B cell (primary cell): ENCODE results near the gene BMF. TPM values are rescaled to one million over a fixed set of nuclear protein-coding genes. Genes with fewer than 3 reads are reported as not detected.
A peak's percentile ranks its signal among the peaks of the same experiment; 100 is the strongest.

ENCODE experiments used
- ATAC-seq: fragments of 200-7000 bp; cut with Tn5 transposase; one replicate; pipeline ENCODE4 v1.10.0; 2021; ENCODE audit warnings: low read depth, mild to moderate bottlenecking, moderate number of reproducible peaks, moderate library complexity
- CTCF ChIA-PET: fragments of 350-600 bp; sonication (Branson Sonifier 250); formaldehyde crosslinking; loops from one replicate; lab custom pipeline; 2021; ENCODE audit warnings: antibody characterized with exemption, inconsistent platforms; lab: Charles Lee
- POLR2A ChIA-PET: fragments of 350-600 bp; sonication (Branson Sonifier 250); formaldehyde crosslinking; loops from one replicate; lab custom pipeline; 2021; ENCODE audit warnings: antibody characterized with exemption; lab: Charles Lee
- DNase-seq: peaks from one replicate; pipeline ENCODE4 v3.0.0; 2013
- H2AFZ ChIP-seq: 2 replicates; pipeline ENCODE4 v1.6.1; 2012; ENCODE audit warnings: mild to moderate bottlenecking, low read depth, low read length; ENCODE audit not compliant: insufficient read depth, poor library complexity, severe bottlenecking
- H3K27ac ChIP-seq, 2 donors: 1 replicate in 1 of 2; 2 replicates in 1 of 2; pipeline ENCODE4 v1.5.1; 2012 to 2013; ENCODE audit warnings: low read length in 2 of 2, mild to moderate bottlenecking in 2 of 2, moderate library complexity in 1 of 2
- H3K27me3 ChIP-seq, 4 experiments: fragments of 200-600 bp in 1 of 4; sonication (generic) in 1 of 4; replicated peaks in 1 of 4; 1 replicate in 2 of 4; 2 replicates in 2 of 4; pipeline versions ENCODE4 v1.6.1 to v1.7.0; 2013 to 2016; ENCODE audit warnings: low read length in 3 of 4, mild to moderate bottlenecking in 2 of 4, mixed read lengths in 1 of 4, moderate library complexity in 1 of 4; ENCODE audit not compliant: insufficient read depth in 4 of 4, control insufficient read depth in 3 of 4; ENCODE audit errors: control extremely low read depth in 1 of 4
- H3K36me3 ChIP-seq, 2 experiments: replicated peaks in 1 of 2; 1 replicate in 1 of 2; 2 replicates in 1 of 2; pipeline versions ENCODE4 v1.6.1 to v1.7.1; 2013; ENCODE audit warnings: low read length in 1 of 2; ENCODE audit not compliant: insufficient read depth in 2 of 2, control insufficient read depth in 1 of 2; ENCODE audit errors: control extremely low read depth in 1 of 2, extremely low read depth in 1 of 2
- H3K4me1 ChIP-seq, 2 donors: fragments of 200-600 bp in 1 of 2; sonication (generic) in 1 of 2; 1 replicate in 1 of 2; 2 replicates in 1 of 2; pipeline versions ENCODE4 v1.5.1 to v1.6.1; 2013 to 2017; ENCODE audit warnings: low read length in 2 of 2; ENCODE audit not compliant: control insufficient read depth in 2 of 2, insufficient read depth in 2 of 2
- H3K4me2 ChIP-seq: replicated peaks from 2 replicates; pipeline ENCODE3; 2012; ENCODE audit warnings: mild to moderate bottlenecking, low read depth, low read length; ENCODE audit not compliant: poor library complexity, severe bottlenecking
- H3K4me3 ChIP-seq, 5 experiments: fragments of 200-600 bp in 1 of 5; sonication (generic) in 1 of 5; 1 replicate in 3 of 5; 2 replicates in 2 of 5; pipeline versions ENCODE4 v1.5.1 to v1.7.0; 2011 to 2016; ENCODE audit warnings: low read length in 4 of 5, mild to moderate bottlenecking in 4 of 5, low read depth in 2 of 5, control low read depth in 1 of 5, moderate library complexity in 1 of 5; ENCODE audit not compliant: insufficient read depth in 1 of 5; ENCODE audit errors: control extremely low read depth in 1 of 5, extremely low read depth in 1 of 5
- H3K79me2 ChIP-seq: fragments of 200-600 bp; sonication (generic); one replicate; pipeline ENCODE4 v1.6.0; 2016; ENCODE audit warnings: low read length; ENCODE audit not compliant: control insufficient read depth, insufficient read depth
- H3K9ac ChIP-seq: fragments of 200-600 bp; sonication (generic); 2 replicates; pipeline ENCODE4 v1.6.1; 2017; ENCODE audit warnings: mild to moderate bottlenecking, low read length, moderate library complexity
- H3K9me3 ChIP-seq, 3 donors: one replicate each; pipeline versions ENCODE4 v1.6.1 to v1.7.1; 2013; ENCODE audit warnings: low read length in 2 of 3; ENCODE audit not compliant: control insufficient read depth in 2 of 3, insufficient read depth in 1 of 3; ENCODE audit errors: control extremely low read depth in 1 of 3
- H4K20me1 ChIP-seq: 2 replicates; pipeline ENCODE4 v1.6.0; 2012; ENCODE audit warnings: mild to moderate bottlenecking, low read length; ENCODE audit not compliant: insufficient read depth, control insufficient read depth, poor library complexity, severe bottlenecking
- H3K27ac Mint-ChIP-seq: one replicate; pipeline ENCODE4 v1.8.0; 2021; ENCODE audit warnings: mixed read lengths
- H3K27me3 Mint-ChIP-seq: one replicate; pipeline ENCODE4 v1.8.0; 2021; ENCODE audit warnings: mixed read lengths
- H3K4me1 Mint-ChIP-seq: one replicate; pipeline ENCODE4 v1.8.0; 2021; ENCODE audit warnings: mixed read lengths
- H3K4me3 Mint-ChIP-seq: one replicate; pipeline ENCODE4 v1.8.0; 2021; ENCODE audit warnings: mixed read lengths
- H3K9me3 Mint-ChIP-seq: one replicate; pipeline ENCODE4 v1.8.0; 2022; ENCODE audit warnings: mixed read lengths; ENCODE audit not compliant: insufficient read depth
- EZH2 ChIP-seq: IDR thresholded peaks from 2 replicates; pipeline ENCODE4 v1.6.1; 2012; ENCODE audit warnings: borderline replicate concordance, low read depth, mild to moderate bottlenecking, moderate library complexity, low read length; ENCODE audit not compliant: insufficient read depth, poor library complexity, severe bottlenecking
- WGBS: methylation state at CpG from one replicate; pipeline ENCODE4 v1.1.5; 2013; ENCODE audit warnings: missing lambda C conversion rate; ENCODE audit not compliant: insufficient coverage; 5-methylcytosine and 5-hydroxymethylcytosine counted together
- intact Hi-C: fragments of 100-400 bp; cut with micrococcal nuclease; formaldehyde crosslinking; loops from one replicate; pipeline ENCODE4 v1.10.0; 2022
- polyA plus RNA-seq: library from polyadenylated mRNA; depleted of rRNA; stranded (reverse); fragments of >200 nt; gene quantifications from 2 replicates; pipeline ENCODE4 v1.2.3, GENCODE V29; 2012
- total RNA-seq, 2 donors: library from RNA; stranded (reverse); fragments of 120-200 nt in 1 of 2; gene quantifications; 1 replicate in 1 of 2; 2 replicates in 1 of 2; pipeline versions ENCODE4 v1.2.3 to v1.2.4, GENCODE V29; 2013 to 2022
- TF ChIP-seq, protein P1 (sequence below): fragments of 200-600 bp; IDR thresholded peaks from one replicate; pipeline ENCODE4 v1.8.0; 2022; ENCODE audit warnings: antibody characterized with exemption, mild to moderate bottlenecking

BMF gene
- total and polyA plus RNA-seq, 2 donors (not counting 1 experiment from before 2014, with no cell fraction given), result 43.2 to 343 TPM

DNA sequence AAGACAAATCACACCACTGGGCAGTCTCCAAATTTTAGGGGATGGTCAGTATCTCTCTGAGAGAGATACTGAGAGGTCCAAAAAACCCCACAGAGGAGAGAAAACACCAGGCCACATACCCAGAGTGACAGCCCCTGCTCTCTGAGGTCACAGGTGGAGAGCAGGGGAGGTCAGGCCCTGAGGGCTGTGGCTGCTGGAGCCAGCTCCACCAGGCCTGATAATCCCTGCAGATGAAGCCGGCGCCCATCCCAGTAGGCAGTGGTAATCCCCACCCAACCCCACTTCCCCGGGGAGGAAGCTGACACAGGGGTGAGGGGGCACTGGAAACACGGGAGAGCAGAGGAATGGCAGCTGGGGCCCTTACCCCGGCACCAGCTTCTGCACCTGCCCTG lies 38.5 kb downstream of the BMF start:
- no peaks in the 10 kb centered on the region for H3K79me2 ChIP-seq
- peak overlapping the region; percentile 69 for H3K4me2 ChIP-seq
- H4K20me1 ChIP-seq, result no peaks in the 10 kb centered on the region
- H3K4me1 Mint-ChIP-seq, result peaks cover 35% of the 10 kb centered on the region
- peak overlapping the region; percentile 16 for H3K4me3 Mint-ChIP-seq
- H3K36me3 ChIP-seq, result no peaks in the 10 kb centered on the region
- peak overlapping the region in 1 of 2 donors; percentile 78 for H3K27ac ChIP-seq
- H3K4me1 ChIP-seq, result peaks cover 28 to 31% of the 10 kb centered on the region in 2 donors
- peak overlapping the region; percentile 85 for H3K27ac Mint-ChIP-seq
- no peak overlapping the region for H3K4me3 ChIP-seq
- DNase-seq (no peak), ATAC-seq (no peak)
- intact Hi-C loops, result no loop called here
- no peaks in the 10 kb centered on the region for H3K27me3 Mint-ChIP-seq
- peak overlapping the region; percentile 65 for H2AFZ ChIP-seq
- H3K9me3 Mint-ChIP-seq, result no peaks in the 10 kb centered on the region
- WGBS, result no CpG with 5 or more reads among the region's 5 CpGs
- H3K9me3 ChIP-seq, result no peaks in the 10 kb centered on the region
- no peaks in the 10 kb centered on the region for H3K27me3 ChIP-seq
- H3K9ac ChIP-seq, result no peak overlapping the region
- CTCF ChIA-PET, result interaction anchor here (0.9 to 5.3 kb wide), 11 partner anchors 9 to 36 kb away, joined by 3 to 61 read pairs (median 9); no protein-coding TSS in a partner anchor
- POLR2A ChIA-PET, result interaction anchor here (0.6 to 4.7 kb wide), 13 partner anchors 8 to 166 kb away, joined by 3 to 43 read pairs (median 4); no protein-coding TSS in a partner anchor
- TF ChIP-seq, protein P1, sequence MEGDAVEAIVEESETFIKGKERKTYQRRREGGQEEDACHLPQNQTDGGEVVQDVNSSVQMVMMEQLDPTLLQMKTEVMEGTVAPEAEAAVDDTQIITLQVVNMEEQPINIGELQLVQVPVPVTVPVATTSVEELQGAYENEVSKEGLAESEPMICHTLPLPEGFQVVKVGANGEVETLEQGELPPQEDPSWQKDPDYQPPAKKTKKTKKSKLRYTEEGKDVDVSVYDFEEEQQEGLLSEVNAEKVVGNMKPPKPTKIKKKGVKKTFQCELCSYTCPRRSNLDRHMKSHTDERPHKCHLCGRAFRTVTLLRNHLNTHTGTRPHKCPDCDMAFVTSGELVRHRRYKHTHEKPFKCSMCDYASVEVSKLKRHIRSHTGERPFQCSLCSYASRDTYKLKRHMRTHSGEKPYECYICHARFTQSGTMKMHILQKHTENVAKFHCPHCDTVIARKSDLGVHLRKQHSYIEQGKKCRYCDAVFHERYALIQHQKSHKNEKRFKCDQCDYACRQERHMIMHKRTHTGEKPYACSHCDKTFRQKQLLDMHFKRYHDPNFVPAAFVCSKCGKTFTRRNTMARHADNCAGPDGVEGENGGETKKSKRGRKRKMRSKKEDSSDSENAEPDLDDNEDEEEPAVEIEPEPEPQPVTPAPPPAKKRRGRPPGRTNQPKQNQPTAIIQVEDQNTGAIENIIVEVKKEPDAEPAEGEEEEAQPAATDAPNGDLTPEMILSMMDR, result no peak
- no peak for TF ChIP-seq EZH2
